ENCODE measurements around the gene ZNF835. TPM values are rescaled to one million over a fixed set of nuclear protein-coding genes. Genes with fewer than 3 reads are reported as not detected.

ZNF835 gene
- total and polyA plus RNA-seq, 10 of the 15 experiments (the other 5 are each of a cell fraction or from before 2014, with no cell fraction given), result not detected

DNA sequence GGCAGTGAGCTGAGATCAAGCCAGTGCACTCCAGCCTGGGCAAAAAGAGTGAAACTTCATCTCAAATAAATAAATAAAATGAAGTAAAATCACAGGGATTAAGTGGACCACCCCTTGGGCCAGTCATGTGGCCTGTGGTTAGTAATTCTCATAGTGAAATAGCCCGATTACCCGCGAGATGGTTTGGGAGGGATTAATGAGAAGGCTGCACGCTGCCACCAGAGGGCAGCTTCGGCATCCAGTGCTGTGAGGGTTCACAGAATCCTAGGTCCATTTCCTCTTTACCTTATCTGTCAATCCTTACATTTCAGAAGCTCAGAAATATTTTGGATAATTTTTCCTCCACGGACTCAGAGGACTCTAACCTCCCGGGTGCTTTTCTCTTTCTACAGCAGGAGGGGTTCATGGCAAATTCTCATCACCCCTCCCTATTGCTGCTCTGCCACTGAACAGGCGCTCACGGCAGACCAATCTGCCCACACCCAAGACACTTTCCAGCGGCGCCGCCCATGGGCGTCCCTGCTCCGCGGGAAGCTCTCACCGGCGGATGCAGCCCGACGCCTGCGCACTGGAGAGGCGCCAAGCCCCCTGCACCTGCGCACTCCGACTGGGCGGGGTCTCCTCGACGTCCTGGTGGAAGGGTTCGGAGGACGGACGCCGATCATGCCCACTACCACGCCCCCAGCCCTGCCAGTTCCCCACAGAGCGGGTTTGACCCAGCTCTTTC lies 11.0 kb downstream of the ZNF835 start:
- Histone ChIP-seq H3K27ac (ENCODE audit: control insufficient read depth, insufficient read depth) (no peak overlapping the region), H3K9me3 (replicated peaks; ENCODE audit: control insufficient read depth, insufficient read depth, low read length) (peaks cover 3% of the 10 kb centered on the region; the same call in 1 of the 3 replicates), H3K27me3 (replicated peaks in 1 of 2; ENCODE audit: control insufficient read depth in 2 of 2, insufficient read depth in 2 of 2, low read length in 1 of 2) (no peaks in the 10 kb centered on the region), H3K4me1 (ENCODE audit: control insufficient read depth, insufficient read depth, low read length) (no peaks in the 10 kb centered on the region), H3K4me3 (no peak overlapping the region), H3K79me2 (ENCODE audit: control insufficient read depth, insufficient read depth, low read length) (no peaks in the 10 kb centered on the region), H4K20me1 (ENCODE audit: control insufficient read depth, insufficient read depth) (no peaks in the 10 kb centered on the region), H3K4me2 (ENCODE audit: control insufficient read depth, insufficient read depth) (no peak overlapping the region), H3K9ac (ENCODE audit: control insufficient read depth, insufficient read depth, low read length) (no peak overlapping the region), H3K36me3 (ENCODE audit: control insufficient read depth in 2 of 2, insufficient read depth in 2 of 2, low read length in 1 of 2) (no peaks in the 10 kb centered on the region), H2AFZ (ENCODE audit: control insufficient read depth, low read depth, low read length) (no peak overlapping the region)
- CTCF ChIA-PET, result no interaction called here
- no peak for ATAC-seq
- POLR2A ChIA-PET, result no interaction called here
- in situ Hi-C loops (cut with MboI), result no loop called here
- FAIRE-seq, result no peak
- RAD21 ChIA-PET (ENCODE audit: unreplicated experiment), result no interaction called here
- no peak for DNase-seq (ENCODE audit: low read depth, low spot score)
- SMC1A ChIA-PET (ENCODE audit: uncharacterized antibody, unreplicated experiment), result no interaction called here
- no TSS peak for BruUV-seq (replicated peaks)
- intact Hi-C loops (cut with micrococcal nuclease; ENCODE audit: unreplicated experiment), result no loop called here
- 57% methylated on average over 32 of the region's 32 CpGs for WGBS (ENCODE audit: insufficient coverage, insufficient replicate concordance, low lambda C conversion rate, missing lambda C conversion rate)
- no peak for TF ChIP-seq IKZF1 (conservative IDR thresholded peaks at IDR 0.05)
- TF ChIP-seq, protein P1, sequence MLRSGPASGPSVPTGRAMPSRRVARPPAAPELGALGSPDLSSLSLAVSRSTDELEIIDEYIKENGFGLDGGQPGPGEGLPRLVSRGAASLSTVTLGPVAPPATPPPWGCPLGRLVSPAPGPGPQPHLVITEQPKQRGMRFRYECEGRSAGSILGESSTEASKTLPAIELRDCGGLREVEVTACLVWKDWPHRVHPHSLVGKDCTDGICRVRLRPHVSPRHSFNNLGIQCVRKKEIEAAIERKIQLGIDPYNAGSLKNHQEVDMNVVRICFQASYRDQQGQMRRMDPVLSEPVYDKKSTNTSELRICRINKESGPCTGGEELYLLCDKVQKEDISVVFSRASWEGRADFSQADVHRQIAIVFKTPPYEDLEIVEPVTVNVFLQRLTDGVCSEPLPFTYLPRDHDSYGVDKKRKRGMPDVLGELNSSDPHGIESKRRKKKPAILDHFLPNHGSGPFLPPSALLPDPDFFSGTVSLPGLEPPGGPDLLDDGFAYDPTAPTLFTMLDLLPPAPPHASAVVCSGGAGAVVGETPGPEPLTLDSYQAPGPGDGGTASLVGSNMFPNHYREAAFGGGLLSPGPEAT (IDR thresholded peaks at IDR 0.05; ENCODE audit: low read depth), result no peak
- TF ChIP-seq, protein P2, sequence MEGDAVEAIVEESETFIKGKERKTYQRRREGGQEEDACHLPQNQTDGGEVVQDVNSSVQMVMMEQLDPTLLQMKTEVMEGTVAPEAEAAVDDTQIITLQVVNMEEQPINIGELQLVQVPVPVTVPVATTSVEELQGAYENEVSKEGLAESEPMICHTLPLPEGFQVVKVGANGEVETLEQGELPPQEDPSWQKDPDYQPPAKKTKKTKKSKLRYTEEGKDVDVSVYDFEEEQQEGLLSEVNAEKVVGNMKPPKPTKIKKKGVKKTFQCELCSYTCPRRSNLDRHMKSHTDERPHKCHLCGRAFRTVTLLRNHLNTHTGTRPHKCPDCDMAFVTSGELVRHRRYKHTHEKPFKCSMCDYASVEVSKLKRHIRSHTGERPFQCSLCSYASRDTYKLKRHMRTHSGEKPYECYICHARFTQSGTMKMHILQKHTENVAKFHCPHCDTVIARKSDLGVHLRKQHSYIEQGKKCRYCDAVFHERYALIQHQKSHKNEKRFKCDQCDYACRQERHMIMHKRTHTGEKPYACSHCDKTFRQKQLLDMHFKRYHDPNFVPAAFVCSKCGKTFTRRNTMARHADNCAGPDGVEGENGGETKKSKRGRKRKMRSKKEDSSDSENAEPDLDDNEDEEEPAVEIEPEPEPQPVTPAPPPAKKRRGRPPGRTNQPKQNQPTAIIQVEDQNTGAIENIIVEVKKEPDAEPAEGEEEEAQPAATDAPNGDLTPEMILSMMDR (IDR thresholded peaks at IDR 0.05 in 2 of 3, conservative IDR thresholded peaks at IDR 0.05 in 1 of 3; ENCODE audit: control insufficient read depth in 2 of 3, extremely low read depth in 1 of 3, insufficient read depth in 1 of 3, low read depth in 3 of 3, low read length in 3 of 3), result no peak
- no peak for TF ChIP-seq FOS (IDR thresholded peaks at IDR 0.05; ENCODE audit: borderline replicate concordance, extremely low read depth, insufficient read length)
- TF ChIP-seq SUPT20H (IDR thresholded peaks at IDR 0.05; ENCODE audit: borderline replicate concordance, control insufficient read depth, low read depth, low read length), result no peak
- TF ChIP-seq PAX5 (IDR thresholded peaks at IDR 0.05; ENCODE audit: borderline replicate concordance, low read depth, low read length), result no peak
- no peak for TF ChIP-seq TCF7 (IDR thresholded peaks at IDR 0.05; ENCODE audit: borderline replicate concordance)
- no peak for TF ChIP-seq STAT3 (IDR thresholded peaks at IDR 0.05; ENCODE audit: low read depth, low read length)
- TF ChIP-seq, protein P3, sequence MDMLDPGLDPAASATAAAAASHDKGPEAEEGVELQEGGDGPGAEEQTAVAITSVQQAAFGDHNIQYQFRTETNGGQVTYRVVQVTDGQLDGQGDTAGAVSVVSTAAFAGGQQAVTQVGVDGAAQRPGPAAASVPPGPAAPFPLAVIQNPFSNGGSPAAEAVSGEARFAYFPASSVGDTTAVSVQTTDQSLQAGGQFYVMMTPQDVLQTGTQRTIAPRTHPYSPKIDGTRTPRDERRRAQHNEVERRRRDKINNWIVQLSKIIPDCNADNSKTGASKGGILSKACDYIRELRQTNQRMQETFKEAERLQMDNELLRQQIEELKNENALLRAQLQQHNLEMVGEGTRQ (IDR thresholded peaks at IDR 0.05; ENCODE audit: borderline replicate concordance, low read depth, low read length), result no peak
- TF ChIP-seq, protein P4, sequence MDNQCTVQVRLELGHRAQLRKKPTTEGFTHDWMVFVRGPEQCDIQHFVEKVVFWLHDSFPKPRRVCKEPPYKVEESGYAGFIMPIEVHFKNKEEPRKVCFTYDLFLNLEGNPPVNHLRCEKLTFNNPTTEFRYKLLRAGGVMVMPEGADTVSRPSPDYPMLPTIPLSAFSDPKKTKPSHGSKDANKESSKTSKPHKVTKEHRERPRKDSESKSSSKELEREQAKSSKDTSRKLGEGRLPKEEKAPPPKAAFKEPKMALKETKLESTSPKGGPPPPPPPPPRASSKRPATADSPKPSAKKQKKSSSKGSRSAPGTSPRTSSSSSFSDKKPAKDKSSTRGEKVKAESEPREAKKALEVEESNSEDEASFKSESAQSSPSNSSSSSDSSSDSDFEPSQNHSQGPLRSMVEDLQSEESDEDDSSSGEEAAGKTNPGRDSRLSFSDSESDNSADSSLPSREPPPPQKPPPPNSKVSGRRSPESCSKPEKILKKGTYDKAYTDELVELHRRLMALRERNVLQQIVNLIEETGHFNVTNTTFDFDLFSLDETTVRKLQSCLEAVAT (IDR thresholded peaks at IDR 0.05), result no peak
- TF ChIP-seq FOXM1 (IDR thresholded peaks at IDR 0.05; ENCODE audit: low read depth, low read length), result no peak
- no peak for TF ChIP-seq RFX5 (IDR thresholded peaks at IDR 0.05; ENCODE audit: low read depth, low read length)
- TF ChIP-seq, protein P5, sequence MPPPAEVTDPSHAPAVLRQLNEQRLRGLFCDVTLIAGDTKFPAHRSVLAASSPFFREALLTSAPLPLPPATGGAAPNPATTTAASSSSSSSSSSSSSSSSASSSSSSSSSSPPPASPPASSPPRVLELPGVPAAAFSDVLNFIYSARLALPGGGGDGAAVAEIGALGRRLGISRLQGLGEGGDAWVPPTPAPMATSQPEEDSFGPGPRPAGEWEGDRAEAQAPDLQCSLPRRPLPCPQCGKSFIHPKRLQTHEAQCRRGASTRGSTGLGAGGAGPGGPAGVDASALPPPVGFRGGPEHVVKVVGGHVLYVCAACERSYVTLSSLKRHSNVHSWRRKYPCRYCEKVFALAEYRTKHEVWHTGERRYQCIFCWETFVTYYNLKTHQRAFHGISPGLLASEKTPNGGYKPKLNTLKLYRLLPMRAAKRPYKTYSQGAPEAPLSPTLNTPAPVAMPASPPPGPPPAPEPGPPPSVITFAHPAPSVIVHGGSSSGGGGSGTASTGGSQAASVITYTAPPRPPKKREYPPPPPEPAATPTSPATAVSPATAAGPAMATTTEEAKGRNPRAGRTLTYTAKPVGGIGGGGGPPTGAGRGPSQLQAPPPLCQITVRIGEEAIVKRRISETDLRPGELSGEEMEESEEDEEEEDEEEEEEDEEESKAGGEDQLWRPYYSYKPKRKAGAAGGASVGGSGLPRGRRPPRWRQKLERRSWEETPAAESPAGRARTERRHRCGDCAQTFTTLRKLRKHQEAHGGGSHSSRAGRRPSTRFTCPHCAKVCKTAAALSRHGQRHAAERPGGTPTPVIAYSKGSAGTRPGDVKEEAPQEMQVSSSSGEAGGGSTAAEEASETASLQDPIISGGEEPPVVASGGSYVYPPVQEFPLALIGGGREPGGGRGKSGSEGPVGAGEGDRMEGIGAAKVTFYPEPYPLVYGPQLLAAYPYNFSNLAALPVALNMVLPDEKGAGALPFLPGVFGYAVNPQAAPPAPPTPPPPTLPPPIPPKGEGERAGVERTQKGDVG (CRISPR knock-in tag; IDR thresholded peaks at IDR 0.05), result no peak
- no peak for TF ChIP-seq RELA (IDR thresholded peaks at IDR 0.05; ENCODE audit: borderline replicate concordance, partially characterized antibody)

Data from GM12878 (cell line).